Activated T-cell treated with anti-CD3 and anti-CD28 coated beads, Interleukin-2, amount 50 U/mL, for 4 hours (primary cell): ENCODE data around the gene MTAP. TPM values are rescaled to one million over a fixed set of nuclear protein-coding genes. Genes with fewer than 3 reads are reported as not detected.

Experiments
- ATAC-seq, 2 donors: fragments of 200-7000 bp; cut with Tn5 transposase; one replicate each; pipeline ENCODE4 v1.10.0; 2021
- DNase-seq: peaks from one replicate; pipeline ENCODE4 v3.0.0-alpha.2; 2020
- H3K27me3 Mint-ChIP-seq: one replicate; pipeline ENCODE4 v1.8.0; 2021; ENCODE audit warnings: low read depth, mixed read lengths
- H3K36me3 Mint-ChIP-seq: one replicate; pipeline ENCODE4 v1.8.0; 2022; ENCODE audit warnings: mixed read lengths; ENCODE audit not compliant: insufficient read depth
- H3K4me1 Mint-ChIP-seq: one replicate; pipeline ENCODE4 v1.8.0; 2021; ENCODE audit warnings: low read depth, mixed read lengths
- H3K4me3 Mint-ChIP-seq: one replicate; pipeline ENCODE4 v1.8.0; 2021; ENCODE audit warnings: mild to moderate bottlenecking, moderate library complexity, mixed read lengths
- H3K9me3 Mint-ChIP-seq: one replicate; pipeline ENCODE4 v1.8.0; 2021; ENCODE audit warnings: mixed read lengths
- total RNA-seq, 3 donors: library from RNA; stranded (reverse); gene quantifications; one replicate each; pipeline ENCODE4 v1.2.1, GENCODE V29; 2021

MTAP gene
- total RNA-seq, 3 donors from 2014 or later = 73.2 to 78.1 (median 76.3) TPM

GRCh38 chr9:21789541-21790037 lies 12.8 kb upstream of the MTAP start:
- Mint-ChIP-seq H3K27me3 (peaks cover 3% of the 10 kb centered on the region), H3K36me3 (no peaks in the 10 kb centered on the region), H3K4me3 (peak overlapping the region; percentile 52), H3K4me1 (peaks cover 4% of the 10 kb centered on the region), H3K9me3 (no peaks in the 10 kb centered on the region)
- ATAC-seq (peak; percentile 95 to 97), DNase-seq (peak; percentile 26)

- H3K4me3 Mint-ChIP-seq = no peak overlapping the region
- H3K4me1 Mint-ChIP-seq = no peaks in the 10 kb centered on the region
- peaks cover 31% of the 10 kb centered on the region for H3K27me3 Mint-ChIP-seq
- ATAC-seq = peak in 1 of 2 donors; percentile 54
- no peaks in the 10 kb centered on the region for H3K9me3 Mint-ChIP-seq
- H3K36me3 Mint-ChIP-seq = no peaks in the 10 kb centered on the region
- DNase-seq = no peak
Observed at GRCh38 chr9:21795483-21795882, 7.0 kb upstream of the MTAP start.

- Mint-ChIP-seq H3K4me3 (no peak overlapping the region), H3K4me1 (peaks cover 5% of the 10 kb centered on the region), H3K27me3 (peaks cover 31% of the 10 kb centered on the region), H3K36me3 (no peaks in the 10 kb centered on the region), H3K9me3 (no peaks in the 10 kb centered on the region)
- DNase-seq = no peak
- ATAC-seq = no peak
Observed at GRCh38 chr9:21796768-21797167, 5.7 kb upstream of the MTAP start.

GRCh38 chr9:21800931-21801682 lies 1.3 kb upstream of the MTAP start:
- Mint-ChIP-seq H3K27me3 (peaks cover 27% of the 10 kb centered on the region), H3K36me3 (peaks cover 4% of the 10 kb centered on the region), H3K4me1 (peaks cover 35% of the 10 kb centered on the region), H3K9me3 (no peaks in the 10 kb centered on the region), H3K4me3 (peak overlapping the region; percentile 100)
- DNase-seq (no peak), ATAC-seq (no peak)

GRCh38 chr9:21801683-21802417 lies 586 bp upstream of the MTAP start:
- no peaks in the 10 kb centered on the region for H3K9me3 Mint-ChIP-seq
- H3K36me3 Mint-ChIP-seq = peaks cover 8% of the 10 kb centered on the region
- DNase-seq (no peak), ATAC-seq (peak; percentile 0 to 3)
- peaks cover 20% of the 10 kb centered on the region for H3K27me3 Mint-ChIP-seq
- peak overlapping the region; percentile 100 for H3K4me3 Mint-ChIP-seq
- peaks cover 40% of the 10 kb centered on the region for H3K4me1 Mint-ChIP-seq

- peak overlapping the region; percentile 100 for H3K4me3 Mint-ChIP-seq
- DNase-seq (no peak), ATAC-seq (no peak)
- no peaks in the 10 kb centered on the region for H3K9me3 Mint-ChIP-seq
- peaks cover 6% of the 10 kb centered on the region for H3K27me3 Mint-ChIP-seq
- H3K4me1 Mint-ChIP-seq = peaks cover 40% of the 10 kb centered on the region
- H3K36me3 Mint-ChIP-seq = peaks cover 8% of the 10 kb centered on the region
Observed at GRCh38 chr9:21803649-21804048, 1.2 kb downstream of the MTAP start.

- peaks cover 44% of the 10 kb centered on the region for H3K4me1 Mint-ChIP-seq
Observed at GRCh38 chr9:21804331-21804730, 1.9 kb downstream of the MTAP start.

GRCh38 chr9:21804791-21805190 lies 2.4 kb downstream of the MTAP start:
- ATAC-seq (no peak), DNase-seq (no peak)
- Mint-ChIP-seq H3K9me3 (no peaks in the 10 kb centered on the region), H3K4me1 (peaks cover 46% of the 10 kb centered on the region), H3K27me3 (no peaks in the 10 kb centered on the region), H3K4me3 (no peak overlapping the region), H3K36me3 (peaks cover 13% of the 10 kb centered on the region)

More at GRCh38 chr9:21804331-21804730, 1.9 kb downstream of the MTAP start:
- DNase-seq (no peak), ATAC-seq (no peak)
- Mint-ChIP-seq H3K27me3 (peaks cover 3% of the 10 kb centered on the region), H3K36me3 (peaks cover 11% of the 10 kb centered on the region), H3K9me3 (no peaks in the 10 kb centered on the region), H3K4me3 (peak overlapping the region; percentile 100)

DNA sequence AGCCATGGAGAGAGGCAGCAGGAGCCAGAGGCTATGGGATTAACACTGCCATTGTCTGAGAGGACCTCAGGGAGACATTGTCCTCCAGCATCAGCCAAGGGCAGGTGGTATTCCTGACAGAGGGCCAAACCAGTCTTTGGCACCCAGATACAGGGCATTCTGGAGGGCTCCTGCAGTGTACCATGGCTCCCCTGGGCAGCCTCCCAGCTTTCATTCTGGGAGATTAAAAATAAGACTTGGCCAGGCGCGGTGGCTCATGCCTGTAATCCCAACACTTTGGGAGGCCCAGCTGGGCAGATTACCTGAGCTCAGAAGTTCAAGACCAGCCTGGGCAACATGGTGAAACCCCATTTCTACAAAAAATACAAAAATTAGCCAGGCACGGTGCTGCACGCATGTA lies 4.2 kb downstream of the MTAP start:
- H3K9me3 Mint-ChIP-seq = no peaks in the 10 kb centered on the region
- peaks cover 20% of the 10 kb centered on the region for H3K36me3 Mint-ChIP-seq
- DNase-seq = no peak
- no peak for ATAC-seq
- no peak overlapping the region for H3K4me3 Mint-ChIP-seq
- peaks cover 47% of the 10 kb centered on the region for H3K4me1 Mint-ChIP-seq
- no peaks in the 10 kb centered on the region for H3K27me3 Mint-ChIP-seq

- Mint-ChIP-seq H3K9me3 (no peaks in the 10 kb centered on the region), H3K4me3 (no peak overlapping the region), H3K4me1 (peaks cover 45% of the 10 kb centered on the region), H3K36me3 (peaks cover 21% of the 10 kb centered on the region), H3K27me3 (no peaks in the 10 kb centered on the region)
- ATAC-seq = no peak
- no peak for DNase-seq
Observed at GRCh38 chr9:21810388-21810787, 8.0 kb downstream of the MTAP start.

DNA sequence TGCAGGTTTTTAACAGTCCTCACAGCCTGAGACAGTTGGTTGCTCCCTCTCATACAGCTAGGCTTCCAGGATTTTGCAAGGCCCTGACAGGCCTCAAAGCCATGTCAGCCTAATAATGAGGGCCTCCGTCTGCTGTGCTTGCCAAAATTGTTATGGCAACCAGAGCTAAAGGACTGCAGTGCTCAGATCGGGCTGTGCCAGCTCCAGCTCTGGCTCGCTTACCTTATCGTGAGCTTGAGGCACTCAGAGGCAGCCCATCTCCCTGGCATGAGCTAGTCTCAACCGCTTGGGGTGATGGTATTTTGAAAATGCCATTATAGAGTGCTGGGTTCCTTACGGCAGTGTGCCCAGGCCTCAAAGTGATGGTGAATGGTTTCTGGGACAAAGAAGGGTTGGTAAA lies 8.4 kb downstream of the MTAP start:
- DNase-seq (no peak), ATAC-seq (no peak)
- Mint-ChIP-seq H3K9me3 (no peaks in the 10 kb centered on the region), H3K4me3 (no peak overlapping the region), H3K36me3 (peaks cover 24% of the 10 kb centered on the region), H3K4me1 (peaks cover 40% of the 10 kb centered on the region), H3K27me3 (no peaks in the 10 kb centered on the region)

DNA sequence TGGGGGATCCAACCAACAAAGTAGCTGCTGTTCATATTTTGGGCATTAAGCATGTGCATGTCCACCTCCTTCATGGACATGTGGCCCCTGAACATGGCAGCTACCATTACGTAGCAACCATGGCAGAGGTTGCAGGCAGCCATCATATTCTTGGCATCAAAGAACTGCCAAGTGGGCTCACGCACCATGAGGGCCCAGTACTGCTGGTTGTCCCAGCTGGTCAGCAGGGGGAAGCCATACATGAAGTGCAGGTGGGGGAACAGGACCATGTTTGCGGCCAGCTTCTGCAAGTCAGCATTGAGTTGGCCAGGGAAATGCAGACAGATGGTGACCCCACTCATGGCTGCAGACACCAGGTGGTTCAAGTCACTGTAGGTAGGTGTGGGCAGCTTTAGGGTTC lies 9.5 kb downstream of the MTAP start:
- ATAC-seq = no peak
- Mint-ChIP-seq H3K4me3 (no peak overlapping the region), H3K36me3 (peaks cover 27% of the 10 kb centered on the region), H3K4me1 (peaks cover 33% of the 10 kb centered on the region), H3K27me3 (no peaks in the 10 kb centered on the region), H3K9me3 (no peaks in the 10 kb centered on the region)
- no peak for DNase-seq

DNA sequence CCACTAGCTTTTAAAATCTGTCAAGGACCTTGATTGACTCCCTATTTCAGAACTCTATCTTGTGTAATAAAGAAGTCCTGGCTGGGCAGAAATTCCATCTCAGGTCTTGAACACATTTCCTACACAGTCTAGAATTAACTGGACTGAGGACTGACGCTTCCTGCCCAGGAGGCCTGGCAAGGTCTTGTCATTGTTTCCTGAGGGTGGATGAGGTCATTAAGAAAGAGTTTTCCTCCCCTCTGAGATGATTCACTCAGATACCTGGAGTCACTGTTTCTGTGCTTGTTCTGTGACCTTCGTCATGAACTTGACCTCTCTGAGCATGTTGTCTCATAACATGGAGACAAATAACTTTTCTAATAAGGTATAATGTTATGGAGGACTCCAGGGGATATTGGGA lies 10.0 kb downstream of the MTAP start:
- H3K27me3 Mint-ChIP-seq = no peaks in the 10 kb centered on the region
- no peak overlapping the region for H3K4me3 Mint-ChIP-seq
- H3K9me3 Mint-ChIP-seq = no peaks in the 10 kb centered on the region
- no peak for DNase-seq
- no peak for ATAC-seq
- peaks cover 33% of the 10 kb centered on the region for H3K4me1 Mint-ChIP-seq
- H3K36me3 Mint-ChIP-seq = peaks cover 30% of the 10 kb centered on the region

- Mint-ChIP-seq H3K36me3 (peaks cover 36% of the 10 kb centered on the region), H3K4me1 (peaks cover 33% of the 10 kb centered on the region), H3K27me3 (no peaks in the 10 kb centered on the region), H3K9me3 (no peaks in the 10 kb centered on the region), H3K4me3 (no peak overlapping the region)
- ATAC-seq (peak; percentile 58 to 75), DNase-seq (peak; percentile 61)
Observed at GRCh38 chr9:21812946-21813568, 10.6 kb downstream of the MTAP start.
